GM06990 (cell line): ENCODE measurements around the gene ABCF3.

Source experiments
- DNase-seq: peaks from one replicate; pipeline ENCODE4 v3.0.0-alpha.2; 2011; ENCODE audit not compliant: insufficient read length; ENCODE audit errors: extremely low read depth
- H3K27me3 ChIP-seq: replicated peaks from 2 replicates; pipeline ENCODE4 v1.6.0; 2011; ENCODE audit warnings: low read length; ENCODE audit not compliant: control insufficient read depth, insufficient read depth
- H3K36me3 ChIP-seq: 2 replicates; pipeline ENCODE4 v1.5.1; 2011; ENCODE audit warnings: low read length; ENCODE audit not compliant: control insufficient read depth, insufficient read depth
- H3K4me3 ChIP-seq: replicated peaks from 2 replicates; pipeline ENCODE4 v1.5.1; 2011; ENCODE audit warnings: low read depth, mild to moderate bottlenecking, control low read depth, low read length
- TF ChIP-seq, protein P1 (sequence below): IDR thresholded peaks from 2 replicates; pipeline ENCODE4 v1.5.1; 2011; ENCODE audit warnings: low read length, control low read depth, mild to moderate bottlenecking, inconsistent platforms; ENCODE audit not compliant: insufficient read depth, poor library complexity, severe bottlenecking

The ABCF3 gene

GRCh38 chr3:184164648-184165330, 21.2 kb upstream of the ABCF3 start:
- Histone ChIP-seq H3K4me3 (no peak overlapping the region), H3K36me3 (peaks cover 31% of the 10 kb centered on the region), H3K27me3 (no peaks in the 10 kb centered on the region)
- TF ChIP-seq, protein P1, sequence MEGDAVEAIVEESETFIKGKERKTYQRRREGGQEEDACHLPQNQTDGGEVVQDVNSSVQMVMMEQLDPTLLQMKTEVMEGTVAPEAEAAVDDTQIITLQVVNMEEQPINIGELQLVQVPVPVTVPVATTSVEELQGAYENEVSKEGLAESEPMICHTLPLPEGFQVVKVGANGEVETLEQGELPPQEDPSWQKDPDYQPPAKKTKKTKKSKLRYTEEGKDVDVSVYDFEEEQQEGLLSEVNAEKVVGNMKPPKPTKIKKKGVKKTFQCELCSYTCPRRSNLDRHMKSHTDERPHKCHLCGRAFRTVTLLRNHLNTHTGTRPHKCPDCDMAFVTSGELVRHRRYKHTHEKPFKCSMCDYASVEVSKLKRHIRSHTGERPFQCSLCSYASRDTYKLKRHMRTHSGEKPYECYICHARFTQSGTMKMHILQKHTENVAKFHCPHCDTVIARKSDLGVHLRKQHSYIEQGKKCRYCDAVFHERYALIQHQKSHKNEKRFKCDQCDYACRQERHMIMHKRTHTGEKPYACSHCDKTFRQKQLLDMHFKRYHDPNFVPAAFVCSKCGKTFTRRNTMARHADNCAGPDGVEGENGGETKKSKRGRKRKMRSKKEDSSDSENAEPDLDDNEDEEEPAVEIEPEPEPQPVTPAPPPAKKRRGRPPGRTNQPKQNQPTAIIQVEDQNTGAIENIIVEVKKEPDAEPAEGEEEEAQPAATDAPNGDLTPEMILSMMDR: no peak
- DNase-seq: no peak

DNA sequence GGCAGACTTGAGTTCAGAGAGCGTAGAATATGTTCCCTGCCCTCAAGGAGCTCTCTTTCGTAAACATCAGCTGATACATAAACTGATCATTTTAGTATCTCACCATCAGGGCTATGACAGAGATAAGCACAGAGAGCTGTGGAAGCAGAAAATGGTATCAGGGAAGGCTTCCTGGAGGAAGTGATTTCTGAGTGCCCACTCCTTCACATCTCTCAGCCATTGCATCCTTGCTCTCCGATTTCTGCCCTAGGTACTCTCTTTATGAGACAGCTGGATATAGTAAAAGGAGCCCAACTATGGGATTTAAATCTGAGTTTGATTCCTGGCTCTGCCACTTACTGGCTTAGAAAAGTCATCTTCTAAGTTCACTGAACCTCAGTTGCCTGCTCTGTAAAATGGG, 20.5 kb upstream of the ABCF3 start:
- no peak for DNase-seq
- TF ChIP-seq, protein P1: no peak
- peaks cover 31% of the 10 kb centered on the region for H3K36me3 ChIP-seq

GRCh38 chr3:184166671-184167070, 19.3 kb upstream of the ABCF3 start:
- peaks cover 37% of the 10 kb centered on the region for H3K36me3 ChIP-seq

More for the DNA sequence above, 20.5 kb upstream of the ABCF3 start:
- Histone ChIP-seq H3K27me3 (no peaks in the 10 kb centered on the region), H3K4me3 (no peak overlapping the region)

GRCh38 chr3:184167786-184168185, 18.2 kb upstream of the ABCF3 start:
- peaks cover 41% of the 10 kb centered on the region for H3K36me3 ChIP-seq
- TF ChIP-seq, protein P1: no peak
- H3K4me3 ChIP-seq: no peak overlapping the region
- DNase-seq: no peak
- H3K27me3 ChIP-seq: no peaks in the 10 kb centered on the region

More at GRCh38 chr3:184166671-184167070, 19.3 kb upstream of the ABCF3 start:
- H3K27me3 ChIP-seq: no peaks in the 10 kb centered on the region
- TF ChIP-seq, protein P1: no peak
- DNase-seq: no peak
- no peak overlapping the region for H3K4me3 ChIP-seq

- DNase-seq: no peak
- Histone ChIP-seq H3K4me3 (no peak overlapping the region), H3K27me3 (no peaks in the 10 kb centered on the region), H3K36me3 (peaks cover 40% of the 10 kb centered on the region)
- TF ChIP-seq, protein P1: no peak
Measured at GRCh38 chr3:184168363-184169120, 17.5 kb upstream of the ABCF3 start.
